Measurements from ENCODE around the gene NOP10.

- TF ChIP-seq CTCF (IDR thresholded peaks at IDR 0.05): no peak
- no peak for TF ChIP-seq POLR2A (IDR thresholded peaks at IDR 0.05)
These were observed 45.9 kb downstream of the NOP10 start for GRCh38 chr15:34297059-34297458.

Data from heart left ventricle (tissue), 13 donors.